Testis (tissue), 2 donors: ENCODE results near the gene ELFN1.

Experiments
- CTCF ChIP-seq, 3 experiments: fragments of 450-650 bp in 2 of 3; fragments of 200-600 bp in 1 of 3; sonication (generic) in 1 of 3; IDR thresholded peaks; one replicate each; pipeline ENCODE4 v1.5.1; 2016 to 2019; ENCODE audit warnings: antibody characterized with exemption in 3 of 3, mild to moderate bottlenecking in 2 of 3, moderate library complexity in 1 of 3
- POLR2A ChIP-seq: fragments of 450-650 bp; IDR thresholded peaks from one replicate; pipeline ENCODE4 v1.6.1; 2017; ENCODE audit warnings: antibody characterized with exemption, mild to moderate bottlenecking, moderate library complexity

GRCh38 chr7:1729183-1729582 is 59.1 kb downstream of the ELFN1 start:
- TF ChIP-seq CTCF (IDR thresholded peaks at IDR 0.05) (no peak), POLR2A (no peak)
